WTC11 (cell line): ENCODE measurements around the gene GPR150. TPM values are rescaled to one million over a fixed set of nuclear protein-coding genes. Genes with fewer than 3 reads are reported as not detected.
A peak's percentile ranks its signal among the peaks of the same experiment; 100 is the strongest.

Experiments
- AFF4 ChIP-seq: sonication (generic); formaldehyde crosslinking; IDR thresholded peaks from 2 replicates; pipeline ENCODE4 v1.8.1; 2023; ENCODE audit warnings: mild to moderate bottlenecking, missing genetic modification reagents, borderline replicate concordance
- FOXP1 ChIP-seq: sonication (generic); formaldehyde crosslinking; IDR thresholded peaks from 2 replicates; pipeline ENCODE4 v1.8.0; 2022; ENCODE audit warnings: missing genetic modification reagents, mild to moderate bottlenecking, moderate library complexity, borderline replicate concordance
- GABPB1 ChIP-seq: sonication (generic); formaldehyde crosslinking; IDR thresholded peaks from 2 replicates; pipeline ENCODE4 v1.8.1; 2023; ENCODE audit warnings: mild to moderate bottlenecking, missing genetic modification reagents
- HMGA2 ChIP-seq: fragments of 250-450 bp; sonication (Bioruptor Pico); IDR thresholded peaks from 2 replicates; pipeline ENCODE4 v1.4.0; 2021; ENCODE audit warnings: mild to moderate bottlenecking, moderate library complexity
- KAT7 ChIP-seq: sonication (generic); formaldehyde crosslinking; IDR thresholded peaks from 2 replicates; pipeline ENCODE4 v1.8.1; 2023; ENCODE audit warnings: missing genetic modification reagents, mild to moderate bottlenecking, borderline replicate concordance
- NR1H2 ChIP-seq: sonication (generic); formaldehyde crosslinking; IDR thresholded peaks from 2 replicates; pipeline ENCODE4 v1.9.0; 2021; ENCODE audit warnings: mild to moderate bottlenecking, moderate library complexity, missing genetic modification reagents
- SMAD3 ChIP-seq: sonication (generic); formaldehyde crosslinking; IDR thresholded peaks from 2 replicates; pipeline ENCODE4 v1.8.0; 2022; ENCODE audit warnings: missing genetic modification reagents, mild to moderate bottlenecking, borderline replicate concordance
- SP1 ChIP-seq: sonication (generic); formaldehyde crosslinking; conservative IDR thresholded peaks from 2 replicates; pipeline ENCODE4 v1.8.1; 2022; ENCODE audit warnings: missing genetic modification reagents
- USF2 ChIP-seq: sonication (generic); formaldehyde crosslinking; IDR thresholded peaks from 2 replicates; pipeline ENCODE4 v1.8.1; 2023; ENCODE audit warnings: mild to moderate bottlenecking, missing genetic modification reagents, moderate library complexity
- ZBTB21 ChIP-seq: sonication (generic); formaldehyde crosslinking; IDR thresholded peaks from 2 replicates; pipeline ENCODE4 v1.8.1; 2023; ENCODE audit warnings: mild to moderate bottlenecking, missing genetic modification reagents, borderline replicate concordance
- ZNF138 ChIP-seq: sonication (generic); formaldehyde crosslinking; conservative IDR thresholded peaks from 2 replicates; pipeline ENCODE4 v1.8.1; 2022; ENCODE audit warnings: mild to moderate bottlenecking, moderate library complexity, missing genetic modification reagents
- ZNF281 ChIP-seq: sonication (generic); formaldehyde crosslinking; IDR thresholded peaks from 2 replicates; pipeline ENCODE4 v1.8.0; 2023; ENCODE audit warnings: mild to moderate bottlenecking, missing genetic modification reagents
- total RNA-seq: library from RNA; stranded (reverse); gene quantifications from 3 replicates; pipeline ENCODE4 v1.2.3, GENCODE V29; 2021
- TF ChIP-seq, protein P1 (sequence below): fragments of 250-450 bp; sonication (Bioruptor Pico); IDR thresholded peaks from 2 replicates; pipeline ENCODE4 v1.9.0; 2021; ENCODE audit warnings: mild to moderate bottlenecking
- TF ChIP-seq, protein P2 (sequence below): sonication (generic); formaldehyde crosslinking; IDR thresholded peaks from 2 replicates; pipeline ENCODE4 v1.8.1; 2023; ENCODE audit warnings: mild to moderate bottlenecking, missing genetic modification reagents
- TF ChIP-seq, protein P3 (sequence below): fragments of 250-450 bp; sonication (Bioruptor Pico); IDR thresholded peaks from 2 replicates; pipeline ENCODE4 v1.9.0; 2021; ENCODE audit warnings: mild to moderate bottlenecking
- TF ChIP-seq, protein P4 (sequence below): fragments of 250-450 bp; sonication (Bioruptor Pico); IDR thresholded peaks from 2 replicates; pipeline ENCODE4 v2.1.2; 2022; ENCODE audit warnings: mild to moderate bottlenecking, moderate library complexity
- TF ChIP-seq, protein P5 (sequence below): sonication (generic); formaldehyde crosslinking; IDR thresholded peaks from 2 replicates; pipeline ENCODE4 v1.8.1; 2022; ENCODE audit warnings: low read depth, missing genetic modification reagents, borderline replicate concordance

Gene GPR150
- total RNA-seq, 1 experiment from 2014 or later, result 0.13 TPM

- TF ChIP-seq, protein P1, sequence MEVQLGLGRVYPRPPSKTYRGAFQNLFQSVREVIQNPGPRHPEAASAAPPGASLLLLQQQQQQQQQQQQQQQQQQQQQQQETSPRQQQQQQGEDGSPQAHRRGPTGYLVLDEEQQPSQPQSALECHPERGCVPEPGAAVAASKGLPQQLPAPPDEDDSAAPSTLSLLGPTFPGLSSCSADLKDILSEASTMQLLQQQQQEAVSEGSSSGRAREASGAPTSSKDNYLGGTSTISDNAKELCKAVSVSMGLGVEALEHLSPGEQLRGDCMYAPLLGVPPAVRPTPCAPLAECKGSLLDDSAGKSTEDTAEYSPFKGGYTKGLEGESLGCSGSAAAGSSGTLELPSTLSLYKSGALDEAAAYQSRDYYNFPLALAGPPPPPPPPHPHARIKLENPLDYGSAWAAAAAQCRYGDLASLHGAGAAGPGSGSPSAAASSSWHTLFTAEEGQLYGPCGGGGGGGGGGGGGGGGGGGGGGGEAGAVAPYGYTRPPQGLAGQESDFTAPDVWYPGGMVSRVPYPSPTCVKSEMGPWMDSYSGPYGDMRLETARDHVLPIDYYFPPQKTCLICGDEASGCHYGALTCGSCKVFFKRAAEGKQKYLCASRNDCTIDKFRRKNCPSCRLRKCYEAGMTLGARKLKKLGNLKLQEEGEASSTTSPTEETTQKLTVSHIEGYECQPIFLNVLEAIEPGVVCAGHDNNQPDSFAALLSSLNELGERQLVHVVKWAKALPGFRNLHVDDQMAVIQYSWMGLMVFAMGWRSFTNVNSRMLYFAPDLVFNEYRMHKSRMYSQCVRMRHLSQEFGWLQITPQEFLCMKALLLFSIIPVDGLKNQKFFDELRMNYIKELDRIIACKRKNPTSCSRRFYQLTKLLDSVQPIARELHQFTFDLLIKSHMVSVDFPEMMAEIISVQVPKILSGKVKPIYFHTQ (CRISPR knock-in tag), result no peak
- TF ChIP-seq ZNF281 (CRISPR knock-in tag), result peak; percentile 72; the same call in 1 of the 2 replicates
- TF ChIP-seq GABPB1 (CRISPR knock-in tag), result no peak
- TF ChIP-seq ZBTB21 (CRISPR knock-in tag), result no peak
- TF ChIP-seq, protein P2, sequence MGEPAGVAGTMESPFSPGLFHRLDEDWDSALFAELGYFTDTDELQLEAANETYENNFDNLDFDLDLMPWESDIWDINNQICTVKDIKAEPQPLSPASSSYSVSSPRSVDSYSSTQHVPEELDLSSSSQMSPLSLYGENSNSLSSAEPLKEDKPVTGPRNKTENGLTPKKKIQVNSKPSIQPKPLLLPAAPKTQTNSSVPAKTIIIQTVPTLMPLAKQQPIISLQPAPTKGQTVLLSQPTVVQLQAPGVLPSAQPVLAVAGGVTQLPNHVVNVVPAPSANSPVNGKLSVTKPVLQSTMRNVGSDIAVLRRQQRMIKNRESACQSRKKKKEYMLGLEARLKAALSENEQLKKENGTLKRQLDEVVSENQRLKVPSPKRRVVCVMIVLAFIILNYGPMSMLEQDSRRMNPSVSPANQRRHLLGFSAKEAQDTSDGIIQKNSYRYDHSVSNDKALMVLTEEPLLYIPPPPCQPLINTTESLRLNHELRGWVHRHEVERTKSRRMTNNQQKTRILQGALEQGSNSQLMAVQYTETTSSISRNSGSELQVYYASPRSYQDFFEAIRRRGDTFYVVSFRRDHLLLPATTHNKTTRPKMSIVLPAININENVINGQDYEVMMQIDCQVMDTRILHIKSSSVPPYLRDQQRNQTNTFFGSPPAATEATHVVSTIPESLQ (CRISPR knock-in tag), result no peak
- no peak; the same call in 1 of the 2 replicates for TF ChIP-seq SP1 (CRISPR knock-in tag)
- TF ChIP-seq, protein P3, sequence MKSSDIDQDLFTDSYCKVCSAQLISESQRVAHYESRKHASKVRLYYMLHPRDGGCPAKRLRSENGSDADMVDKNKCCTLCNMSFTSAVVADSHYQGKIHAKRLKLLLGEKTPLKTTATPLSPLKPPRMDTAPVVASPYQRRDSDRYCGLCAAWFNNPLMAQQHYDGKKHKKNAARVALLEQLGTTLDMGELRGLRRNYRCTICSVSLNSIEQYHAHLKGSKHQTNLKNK (CRISPR knock-in tag), result no peak
- TF ChIP-seq SMAD3 (CRISPR knock-in tag), result no peak; the same call in 1 of the 2 replicates
- TF ChIP-seq AFF4 (CRISPR knock-in tag), result no peak
- 0 out of 2 replicates have a peak, but pooled peaks have one; percentile 15 for TF ChIP-seq USF2 (CRISPR knock-in tag)
- TF ChIP-seq, protein P4, sequence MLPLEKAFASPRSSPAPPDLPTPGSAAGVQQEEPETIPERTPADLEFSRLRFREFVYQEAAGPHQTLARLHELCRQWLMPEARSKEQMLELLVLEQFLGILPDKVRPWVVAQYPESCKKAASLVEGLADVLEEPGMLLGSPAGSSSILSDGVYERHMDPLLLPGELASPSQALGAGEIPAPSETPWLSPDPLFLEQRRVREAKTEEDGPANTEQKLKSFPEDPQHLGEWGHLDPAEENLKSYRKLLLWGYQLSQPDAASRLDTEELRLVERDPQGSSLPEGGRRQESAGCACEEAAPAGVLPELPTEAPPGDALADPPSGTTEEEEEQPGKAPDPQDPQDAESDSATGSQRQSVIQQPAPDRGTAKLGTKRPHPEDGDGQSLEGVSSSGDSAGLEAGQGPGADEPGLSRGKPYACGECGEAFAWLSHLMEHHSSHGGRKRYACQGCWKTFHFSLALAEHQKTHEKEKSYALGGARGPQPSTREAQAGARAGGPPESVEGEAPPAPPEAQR (CRISPR knock-in tag), result no peak
- peak; percentile 70; the same call in 1 of the 2 replicates for TF ChIP-seq ZNF138 (CRISPR knock-in tag)
- TF ChIP-seq NR1H2 (CRISPR knock-in tag), result no peak
- TF ChIP-seq, protein P5, sequence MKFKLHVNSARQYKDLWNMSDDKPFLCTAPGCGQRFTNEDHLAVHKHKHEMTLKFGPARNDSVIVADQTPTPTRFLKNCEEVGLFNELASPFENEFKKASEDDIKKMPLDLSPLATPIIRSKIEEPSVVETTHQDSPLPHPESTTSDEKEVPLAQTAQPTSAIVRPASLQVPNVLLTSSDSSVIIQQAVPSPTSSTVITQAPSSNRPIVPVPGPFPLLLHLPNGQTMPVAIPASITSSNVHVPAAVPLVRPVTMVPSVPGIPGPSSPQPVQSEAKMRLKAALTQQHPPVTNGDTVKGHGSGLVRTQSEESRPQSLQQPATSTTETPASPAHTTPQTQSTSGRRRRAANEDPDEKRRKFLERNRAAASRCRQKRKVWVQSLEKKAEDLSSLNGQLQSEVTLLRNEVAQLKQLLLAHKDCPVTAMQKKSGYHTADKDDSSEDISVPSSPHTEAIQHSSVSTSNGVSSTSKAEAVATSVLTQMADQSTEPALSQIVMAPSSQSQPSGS, result 0 out of 2 replicates have a peak, but pooled peaks have one; percentile 66
- no peak for TF ChIP-seq KAT7 (CRISPR knock-in tag)
- TF ChIP-seq HMGA2 (CRISPR knock-in tag), result no peak
- peak; percentile 92 for TF ChIP-seq FOXP1 (CRISPR knock-in tag)
Observed at GRCh38 chr5:95620870-95621838, 1.3 kb downstream of the GPR150 start (continued).
